SK-N-MC (cell line): ENCODE data around the gene TRPM5.

ENCODE experiments used
- EZH2 ChIP-seq: fragments of 200-600 bp; sonication (generic); IDR thresholded peaks from one replicate; pipeline ENCODE4 v1.6.1; 2017; ENCODE audit warnings: antibody characterized with exemption
- FOXP2 ChIP-seq: optimal IDR thresholded peaks from 2 replicates; pipeline ENCODE3; 2011; ENCODE audit warnings: mild to moderate bottlenecking, moderate library complexity; ENCODE audit not compliant: insufficient read depth; ENCODE audit errors: extremely low read length, control extremely low read depth
- POLR2AphosphoS5 ChIP-seq: IDR thresholded peaks from 2 replicates; pipeline ENCODE4 v1.6.1; 2012; ENCODE audit warnings: mild to moderate bottlenecking, low read depth, low read length, borderline replicate concordance

GRCh38 chr11:2480874-2481220, 36.5 kb upstream of the TRPM5 start:
- TF ChIP-seq EZH2 = no peak
- no peak for TF ChIP-seq POLR2AphosphoS5
- no peak for TF ChIP-seq FOXP2
